ENCODE results near the gene DAB1. TPM values are rescaled to one million over a fixed set of nuclear protein-coding genes. Genes with fewer than 3 reads are reported as not detected.

DAB1 gene
- total RNA-seq, 1 donor from 2014 or later: not detected

DNA sequence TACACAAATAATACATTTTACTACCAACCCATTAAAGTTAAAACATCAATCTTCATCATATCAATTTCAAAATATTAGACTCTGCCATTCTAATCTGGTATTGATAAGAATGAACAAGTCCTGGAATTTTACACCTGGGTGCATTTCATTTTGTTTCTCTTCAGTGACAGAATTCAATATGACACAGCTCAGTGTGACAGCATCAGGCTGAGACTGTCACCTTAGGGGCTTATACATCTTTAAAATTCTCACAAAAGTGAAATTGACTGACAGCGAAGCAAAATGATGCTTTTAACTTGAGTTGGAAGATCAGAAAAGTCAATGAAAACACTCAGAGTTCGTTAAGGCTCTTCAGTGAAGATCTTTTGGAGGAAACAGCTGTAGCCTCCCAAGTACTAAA, 213.0 kb downstream of the DAB1 start:
- DNase-seq: no peak

DNA sequence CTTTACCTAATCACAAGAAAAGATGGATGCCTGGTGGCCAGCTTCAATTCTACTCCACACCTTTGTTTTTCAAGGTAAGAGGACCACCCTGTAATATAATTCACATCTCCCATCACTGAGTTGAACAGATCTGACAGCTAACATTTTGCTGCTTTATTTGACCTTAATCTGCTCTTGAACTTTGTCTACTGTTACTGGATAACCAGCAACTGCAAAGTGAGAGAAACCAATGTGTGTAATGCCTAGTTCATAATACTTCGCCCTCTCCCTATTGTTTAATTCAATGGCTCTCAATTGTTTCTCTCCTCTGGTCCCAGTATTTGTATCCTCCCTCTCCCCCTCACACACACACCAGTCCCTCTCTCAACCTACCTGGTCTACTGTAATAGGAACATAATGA, 214.4 kb downstream of the DAB1 start:
- no peak for DNase-seq

DNA sequence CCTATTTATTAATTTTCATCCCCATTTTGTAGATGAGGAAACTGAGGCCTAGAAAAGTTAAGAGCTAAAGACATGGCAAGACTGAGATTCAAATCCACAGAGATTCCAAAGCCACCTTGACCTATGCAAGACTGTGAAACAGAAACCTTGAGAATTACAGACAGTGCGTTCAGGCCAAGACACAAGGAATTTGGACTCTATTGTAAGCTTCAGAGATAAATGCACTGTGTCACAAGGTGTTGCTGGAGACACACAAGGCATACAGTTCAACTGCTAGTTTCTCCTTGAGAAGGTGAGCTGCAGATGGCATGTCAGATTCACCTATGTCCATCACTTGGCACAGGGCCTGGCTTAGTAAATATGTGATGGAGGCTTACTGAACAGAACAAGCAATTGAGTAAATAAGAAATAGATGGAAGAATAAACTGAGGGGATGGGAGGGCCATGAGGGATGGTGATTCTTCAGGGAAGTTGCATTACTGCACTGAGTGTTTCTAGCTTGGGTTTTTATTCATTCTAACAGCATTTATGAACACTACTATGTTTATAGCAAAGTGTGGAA, 215.0 kb downstream of the DAB1 start:
- no peak for DNase-seq

DNA sequence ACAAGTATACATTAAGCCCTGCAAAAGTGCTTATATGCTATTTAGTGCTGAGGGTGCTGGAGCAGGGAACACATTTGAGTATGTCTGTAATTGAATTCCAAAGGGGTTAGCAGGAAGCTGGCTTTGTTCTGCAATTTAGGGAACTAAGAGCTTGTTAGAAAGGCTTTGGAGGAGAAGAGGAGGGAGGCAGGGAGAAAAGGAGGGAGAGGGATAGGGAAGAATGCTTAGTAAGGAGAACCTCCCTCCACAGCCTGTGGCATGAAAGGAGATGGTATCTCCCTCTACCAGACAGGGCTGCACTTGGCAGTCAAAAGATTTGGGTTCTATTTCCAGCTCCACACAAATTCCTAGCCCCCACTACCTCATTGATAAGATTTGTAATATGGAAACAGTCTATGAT, 217.8 kb downstream of the DAB1 start:
- no peak for DNase-seq

DNA sequence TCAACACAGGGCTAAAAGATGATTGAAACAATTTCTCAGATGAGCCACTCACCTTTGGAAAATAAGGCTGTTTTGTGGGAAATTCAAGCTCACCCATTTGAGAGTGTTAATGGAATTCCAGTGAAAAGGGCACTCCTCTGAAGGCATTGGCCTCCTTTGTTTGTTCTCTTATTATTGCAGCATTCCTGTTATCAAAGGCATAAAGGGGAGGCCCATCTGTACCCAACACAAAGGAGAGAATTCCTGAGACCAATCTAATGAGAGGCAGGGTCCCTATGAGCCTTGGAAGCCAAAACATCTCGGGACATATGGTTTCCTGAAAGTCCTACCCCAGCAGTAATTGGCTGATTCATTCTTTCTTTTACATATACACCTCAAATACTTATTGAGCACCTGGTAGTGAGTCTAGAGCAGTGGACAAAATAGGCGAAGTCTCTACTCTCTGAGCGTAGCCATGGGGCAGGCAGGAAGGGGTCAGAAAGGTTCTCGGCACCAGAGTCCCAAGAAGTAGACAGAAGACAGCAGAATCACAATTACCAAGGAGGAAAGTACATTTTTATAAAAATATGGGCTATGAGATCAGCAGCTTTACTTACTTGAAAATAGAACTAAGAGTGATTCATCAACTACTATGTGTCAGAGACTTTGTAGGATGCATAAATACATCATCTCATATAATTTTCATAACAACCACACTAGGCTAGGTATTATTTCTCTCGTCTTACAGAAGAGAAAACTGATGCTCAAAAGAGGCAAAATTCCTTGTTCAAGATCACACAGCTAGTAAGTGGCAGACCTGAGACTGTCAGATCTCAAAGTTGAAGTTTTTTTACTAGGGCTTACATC, 218.7 kb downstream of the DAB1 start:
- no peak for DNase-seq

DNA sequence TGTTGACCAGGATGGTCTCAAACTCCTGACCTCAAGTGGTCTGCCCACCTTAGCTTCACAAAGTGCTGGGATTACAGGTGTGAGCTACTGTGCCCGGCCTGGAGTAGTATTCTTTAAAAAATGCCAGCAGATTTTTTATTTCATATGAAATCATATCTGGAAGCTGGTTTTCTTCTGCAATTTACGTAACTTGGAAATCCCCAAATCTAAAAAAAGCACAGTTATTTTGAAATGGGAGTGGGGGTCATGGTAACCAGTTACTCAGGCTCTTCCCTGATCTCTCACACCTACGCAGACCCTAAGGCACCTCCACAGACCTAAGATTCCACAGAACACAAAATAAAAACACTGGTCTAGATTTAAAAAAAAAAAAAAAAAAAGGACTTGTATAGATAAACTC, 219.8 kb downstream of the DAB1 start:
- no peak for DNase-seq

DNA sequence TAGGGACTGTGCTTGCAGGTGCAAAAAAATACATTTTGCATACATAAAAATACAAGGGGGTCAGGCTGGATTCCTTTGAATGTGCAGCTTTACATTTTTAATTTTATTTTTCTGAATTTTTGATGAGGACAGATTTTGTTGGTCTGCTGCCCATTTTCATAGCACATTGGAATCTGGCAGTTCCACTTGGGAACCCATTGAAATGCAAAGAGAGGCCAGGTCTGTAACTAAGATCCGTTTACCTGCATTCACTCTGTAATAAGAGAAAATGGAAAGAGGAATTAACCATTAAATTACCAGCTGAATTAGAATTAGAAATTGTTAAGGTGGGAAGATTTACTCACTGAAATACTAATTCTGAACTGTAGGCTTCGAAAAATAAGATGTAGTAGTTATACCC, 221.6 kb downstream of the DAB1 start:
- no peak for DNase-seq

DNA sequence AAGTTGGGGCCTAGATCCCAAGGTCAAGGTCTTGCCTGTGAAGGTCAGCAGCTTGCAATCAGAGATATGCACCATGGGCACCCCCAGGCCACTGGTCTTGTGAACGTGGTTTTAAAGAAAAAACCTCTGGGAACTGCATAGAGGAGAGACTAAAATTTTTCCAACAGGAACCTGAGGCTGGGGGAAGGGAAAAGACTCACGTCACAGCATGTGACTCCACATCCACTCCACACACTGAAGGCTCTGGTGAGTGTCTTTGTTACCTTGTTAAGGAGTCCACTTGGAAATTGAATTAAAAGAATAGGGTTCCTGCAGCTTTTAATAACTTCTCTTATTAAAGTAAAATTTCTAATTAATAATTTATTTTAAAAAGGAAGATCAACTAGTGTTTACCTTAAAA, 224.9 kb downstream of the DAB1 start:
- no peak for DNase-seq

DNA sequence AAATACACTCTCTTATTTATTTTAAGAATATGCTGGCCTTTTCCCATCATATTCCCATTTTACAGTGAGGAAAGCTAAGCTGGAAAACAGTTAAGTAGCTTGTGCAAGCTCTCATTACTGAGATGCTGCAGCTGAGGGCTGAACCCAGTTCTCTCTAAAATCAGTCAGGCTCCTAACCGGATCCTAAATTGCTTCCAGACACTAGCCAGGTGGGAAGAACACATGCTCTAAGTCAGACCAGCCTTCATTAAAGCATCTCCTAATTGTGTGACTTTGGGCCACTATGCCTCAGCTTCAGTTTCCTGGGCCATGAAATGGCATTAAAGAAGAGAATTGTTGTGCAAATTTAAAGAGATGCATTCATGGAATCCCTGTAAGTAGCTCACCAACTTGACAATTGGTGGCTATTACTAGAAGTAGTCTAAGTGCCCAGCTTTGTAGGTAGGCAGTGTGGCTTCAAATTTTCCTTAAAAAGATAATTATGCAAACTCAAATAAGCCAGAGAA, 228.4 kb downstream of the DAB1 start:
- no peak for DNase-seq

DNA sequence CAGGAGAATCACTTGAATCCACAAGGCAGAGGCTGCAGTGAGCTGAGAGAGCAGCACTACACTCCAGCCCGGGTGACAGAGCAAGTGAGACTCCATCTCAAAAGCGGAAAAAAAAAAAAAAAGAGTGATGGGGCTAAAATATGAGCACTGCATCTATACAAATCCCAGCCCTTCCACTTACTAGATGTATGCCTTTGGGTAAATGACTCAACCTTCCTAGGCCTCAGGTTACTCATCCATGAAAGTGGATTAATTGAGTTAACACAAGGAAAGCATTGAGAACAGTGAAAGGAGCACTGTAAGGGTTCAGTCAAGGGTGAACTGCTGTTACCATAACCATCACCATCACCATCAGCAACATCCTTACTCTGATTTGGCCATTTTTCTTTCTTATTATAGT, 231.6 kb downstream of the DAB1 start:
- DNase-seq: no peak

DNA sequence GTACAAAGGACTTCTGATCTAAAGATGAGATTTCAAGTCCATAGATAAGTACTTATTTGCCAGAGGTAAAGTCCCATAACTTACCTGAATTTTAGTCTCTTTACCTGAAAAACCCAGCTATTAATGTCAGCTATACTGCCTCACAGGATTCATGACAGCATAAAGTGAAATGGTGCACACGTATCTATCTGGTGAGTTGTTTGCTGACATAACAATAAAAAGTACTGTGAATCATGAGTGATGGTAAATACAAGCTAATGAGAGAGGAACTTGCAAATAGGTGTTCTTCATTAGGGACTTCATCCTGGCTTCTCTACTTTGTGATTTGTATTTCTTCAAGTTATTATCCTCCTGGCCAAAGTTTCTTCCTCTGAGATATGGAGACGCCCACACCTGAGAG, 233.0 kb downstream of the DAB1 start:
- DNase-seq: no peak

DNA sequence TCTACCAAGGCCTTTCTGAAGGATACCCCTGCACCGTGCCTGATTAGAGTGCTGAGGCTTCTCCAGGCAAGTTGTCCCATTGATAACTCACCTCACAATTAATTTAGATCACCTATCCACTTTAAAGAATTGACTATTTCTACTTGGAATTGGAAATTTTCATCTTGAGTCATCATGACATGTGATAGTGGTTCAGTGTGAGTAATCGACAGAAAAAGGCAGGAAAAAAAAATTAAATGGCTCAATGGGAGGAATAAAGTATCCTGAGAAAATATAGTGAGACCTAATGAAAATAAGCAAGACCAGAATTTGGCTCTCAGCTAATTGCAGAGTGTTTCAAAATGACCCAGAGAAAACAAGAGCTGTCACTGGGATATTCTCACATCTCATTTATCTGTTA, 235.7 kb downstream of the DAB1 start:
- DNase-seq: no peak

DNA sequence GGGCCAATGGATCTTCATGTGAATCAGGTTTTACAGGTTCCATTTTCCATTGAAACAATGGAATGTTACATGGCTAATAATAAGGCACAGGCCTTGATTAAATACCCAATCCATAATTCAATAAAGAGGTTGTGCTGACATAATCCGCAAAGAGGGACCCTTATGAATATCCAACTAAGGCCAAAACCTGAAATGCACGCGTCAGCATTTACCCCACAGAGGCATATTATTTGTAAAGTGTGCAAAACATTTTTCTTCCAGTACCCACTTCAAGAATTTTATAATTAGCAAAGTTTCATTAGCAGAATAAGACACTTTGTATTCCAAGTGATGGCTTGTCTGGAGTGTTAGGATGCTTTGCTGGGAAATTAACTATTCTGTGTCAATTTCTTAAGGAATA, 237.4 kb downstream of the DAB1 start:
- no peak for DNase-seq

DNA sequence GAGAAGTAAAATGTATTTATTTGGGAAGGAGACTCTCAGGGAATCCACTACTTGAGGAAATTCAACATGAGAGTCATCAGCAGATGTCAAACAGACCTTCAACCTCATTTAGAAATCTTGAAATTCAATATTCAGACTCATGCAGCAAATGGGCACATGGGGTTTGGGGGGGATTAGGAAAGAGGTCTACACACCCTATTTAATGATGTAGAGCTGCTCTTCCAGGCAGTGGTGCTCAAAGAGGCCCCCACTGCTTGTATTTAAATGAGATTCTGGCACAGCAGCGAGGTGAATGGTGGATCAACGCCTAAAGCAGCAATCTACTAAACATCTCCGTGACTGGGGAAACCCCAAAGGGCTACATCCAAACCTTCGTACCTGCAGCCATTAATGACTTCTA, 244.9 kb downstream of the DAB1 start:
- DNase-seq: no peak

DNA sequence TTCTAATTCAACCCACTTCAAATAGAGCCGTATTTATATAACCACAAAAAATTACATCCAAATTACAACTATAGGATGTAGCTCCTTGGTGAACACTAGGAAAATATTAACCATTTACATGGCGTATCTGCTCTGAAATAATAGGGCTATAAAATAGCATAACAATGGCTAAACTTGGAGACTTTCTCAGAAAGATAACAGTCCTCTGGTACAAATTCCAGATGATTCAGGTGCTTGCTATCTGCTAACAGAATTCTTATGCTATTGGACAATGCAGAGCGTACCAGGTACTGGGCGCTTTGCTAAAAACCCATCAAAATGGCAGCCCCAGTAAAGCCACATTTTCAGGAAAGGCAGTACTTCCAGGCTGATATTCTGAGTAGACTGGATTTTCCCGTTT, 248.4 kb downstream of the DAB1 start:
- no peak for DNase-seq

DNA sequence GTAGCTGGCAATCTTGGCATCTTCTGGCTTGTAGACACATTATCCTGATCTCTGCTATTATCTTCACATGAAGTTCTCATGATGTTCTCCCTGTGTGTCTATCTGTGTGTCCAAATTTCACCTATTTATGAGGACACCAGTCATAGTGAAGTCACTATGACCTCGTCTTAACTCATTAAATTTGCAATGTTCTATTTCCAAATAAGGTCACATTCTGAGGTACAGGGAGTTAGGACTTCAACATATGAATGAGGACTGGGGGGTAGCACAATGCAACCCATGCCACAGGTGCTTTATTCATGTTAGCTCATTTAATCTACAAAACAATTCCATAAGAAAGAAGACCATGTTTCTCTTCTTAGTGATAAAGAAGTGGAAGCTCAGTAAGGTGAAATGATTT, 251.8 kb downstream of the DAB1 start:
- DNase-seq: no peak

DNA sequence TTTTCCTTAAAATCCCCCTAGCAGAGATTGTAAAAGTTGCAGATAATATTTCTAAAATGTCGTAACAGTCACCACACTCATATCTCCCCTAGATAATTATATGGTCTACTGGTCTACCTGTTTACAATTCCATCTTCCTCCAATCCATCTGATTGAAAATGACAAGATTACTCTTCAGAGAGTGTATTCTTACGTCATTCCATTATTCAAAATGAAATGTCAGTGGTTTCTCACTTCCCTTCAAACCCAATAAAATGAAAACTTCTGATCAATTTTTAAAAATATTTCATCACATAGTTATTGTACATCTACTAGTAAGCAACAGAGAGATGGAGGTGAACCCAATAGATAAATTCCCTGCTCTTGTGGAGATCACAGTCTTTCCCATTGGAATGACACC, 255.9 kb downstream of the DAB1 start:
- no peak for DNase-seq

DNA sequence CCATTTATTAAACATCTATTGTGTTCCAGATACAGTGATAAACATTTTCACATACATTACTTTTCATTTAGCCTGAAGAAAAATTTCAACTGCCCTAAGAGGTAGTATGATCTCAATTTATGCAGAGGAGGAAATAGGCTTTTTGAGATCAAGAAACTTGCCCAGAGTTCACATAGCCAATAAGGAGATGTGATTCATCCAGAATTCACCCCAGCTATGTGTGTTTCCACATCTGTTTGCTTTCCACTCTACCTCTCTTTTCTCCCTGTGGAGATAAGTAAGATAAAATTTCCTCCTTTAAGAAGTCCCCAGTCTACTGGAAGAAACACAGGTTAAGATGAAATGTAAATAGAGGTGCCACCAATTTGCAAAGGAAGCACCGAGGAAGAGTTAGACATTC, 258.3 kb downstream of the DAB1 start:
- DNase-seq: no peak

DNA sequence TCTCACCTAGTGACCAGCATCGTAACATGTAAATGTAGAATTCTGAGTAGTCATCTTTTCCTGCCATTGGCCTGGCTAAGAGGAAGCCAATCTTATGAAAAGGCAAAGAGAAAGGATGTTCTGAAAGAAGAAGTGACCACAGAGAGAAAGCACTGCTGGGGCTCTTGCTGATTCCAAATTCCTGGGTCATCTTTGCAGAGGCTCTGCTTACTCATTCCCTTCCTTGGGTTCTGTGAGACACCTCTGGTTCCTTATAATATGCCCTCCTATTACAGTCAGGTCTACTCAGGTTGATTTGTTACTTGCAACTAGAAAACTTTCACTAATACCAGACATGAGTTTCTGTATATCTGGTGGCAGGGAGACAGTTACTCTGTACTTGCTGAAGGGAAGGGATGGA, 259.3 kb downstream of the DAB1 start:
- DNase-seq: no peak

DNA sequence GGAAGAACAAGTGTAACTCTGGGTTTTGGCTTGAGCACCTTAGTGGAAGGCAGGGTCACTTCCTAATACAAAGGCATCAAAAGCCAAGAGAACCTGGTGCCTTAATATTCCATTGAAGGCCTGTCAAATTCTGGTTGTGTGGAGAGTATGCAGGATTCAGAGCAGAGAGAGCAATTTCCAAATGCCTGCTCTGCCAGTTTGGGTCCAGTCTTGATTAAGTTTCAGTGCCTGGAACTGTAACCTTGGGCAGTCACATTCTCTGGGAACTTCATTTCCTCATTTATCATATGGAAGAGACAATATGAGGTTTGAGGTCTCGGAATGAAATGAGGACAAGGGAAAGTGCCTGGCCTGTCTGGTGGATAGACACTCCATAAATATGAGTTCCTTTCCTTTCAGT, 260.1 kb downstream of the DAB1 start:
- DNase-seq: no peak

DNA sequence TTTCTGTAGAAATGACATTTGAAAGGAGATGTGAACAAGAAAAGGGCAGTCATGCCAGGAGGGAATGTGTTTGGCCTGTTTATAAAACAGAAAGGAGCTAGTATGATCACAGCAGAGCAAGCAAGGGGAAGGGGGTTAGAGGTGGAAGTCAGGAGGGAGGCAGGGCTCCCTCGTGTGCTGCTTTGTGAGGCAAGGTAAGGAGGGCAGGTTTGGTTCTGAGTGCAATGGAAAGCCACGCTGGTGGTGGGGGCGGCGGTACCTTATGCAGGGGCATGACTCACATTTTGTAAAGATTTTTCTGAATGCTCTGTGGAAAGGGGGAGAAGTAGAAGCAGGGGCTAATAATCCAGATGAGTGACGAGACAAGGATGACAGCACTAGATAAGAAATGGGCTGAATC, 260.5 kb downstream of the DAB1 start:
- DNase-seq: no peak

DNA sequence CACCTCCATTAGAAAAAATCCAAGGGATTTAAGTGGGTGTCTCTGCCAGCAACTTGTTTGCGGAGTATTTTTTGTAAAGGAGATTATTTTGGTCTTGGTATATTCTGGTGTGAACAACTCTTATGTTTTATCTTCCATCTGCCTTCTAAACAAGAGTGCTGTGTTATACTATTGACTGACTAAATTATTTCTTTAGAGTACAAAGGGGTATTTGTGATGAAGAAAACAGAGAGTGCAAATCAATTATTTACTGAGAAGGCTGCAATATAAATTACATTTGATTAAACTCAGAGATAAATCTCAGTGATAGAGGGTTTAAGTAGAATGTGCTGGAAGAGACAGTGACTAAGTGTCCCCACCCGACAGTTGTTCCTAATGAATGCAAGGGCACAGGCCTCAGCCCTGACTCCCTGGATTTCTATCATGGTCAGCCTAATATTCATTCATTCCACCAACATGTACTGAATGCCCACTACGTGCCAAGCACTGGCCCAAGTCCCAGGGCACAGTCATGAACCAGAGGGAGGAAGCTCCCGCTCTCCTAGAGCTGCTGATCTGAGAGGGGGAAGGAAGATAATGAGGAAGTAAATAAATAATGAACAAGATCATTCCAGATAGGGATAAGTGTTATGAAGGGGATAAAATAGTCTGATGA, 261.1 kb downstream of the DAB1 start:
- no peak for DNase-seq

DNA sequence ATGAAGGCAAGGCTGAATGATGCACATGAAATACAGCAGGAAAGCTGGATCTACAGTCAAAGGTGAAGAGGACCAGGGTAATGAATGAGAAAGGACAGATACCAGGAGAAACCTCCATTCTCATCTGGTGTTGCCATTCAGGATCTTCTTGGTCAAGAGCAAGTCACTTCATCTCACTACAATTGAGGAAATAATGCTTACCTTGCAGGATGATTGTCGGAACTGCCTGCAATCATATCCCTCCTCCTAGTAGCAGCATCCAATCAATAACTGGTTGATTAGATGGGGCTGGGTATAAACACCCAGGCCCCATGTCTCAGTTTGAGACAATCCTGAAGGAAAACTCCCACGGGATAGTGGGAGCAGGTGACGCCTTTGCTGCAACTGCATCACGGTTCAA, 263.3 kb downstream of the DAB1 start:
- no peak for DNase-seq

DNA sequence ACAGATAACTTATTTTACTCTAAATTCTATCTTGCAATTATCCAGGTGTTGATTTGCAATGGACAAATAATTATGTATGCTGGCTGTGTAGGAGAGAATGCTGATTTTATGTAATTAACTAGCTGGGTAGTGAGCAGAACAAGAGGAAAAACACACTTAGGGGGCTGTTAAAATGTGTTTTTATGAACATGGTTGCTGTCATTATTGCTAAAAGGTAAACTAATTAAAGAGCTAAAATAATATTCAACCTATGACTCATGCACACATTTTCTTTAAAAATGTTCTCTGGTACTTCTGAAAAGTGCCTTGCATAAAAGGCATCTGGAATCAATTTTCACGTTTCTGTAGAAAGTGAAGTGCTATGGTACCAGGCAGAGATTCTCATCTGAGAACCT, 265.3 kb downstream of the DAB1 start:
- DNase-seq: no peak
